BJ (cell line): ENCODE results near the gene ADAM29. TPM values are rescaled to one million over a fixed set of nuclear protein-coding genes. Genes with fewer than 3 reads are reported as not detected.
"Not testable (repeated sequence)": the region's sequence is repeated elsewhere in the genome, so short reads cannot be mapped to it uniquely, and the experiment has no call there.

Source experiments
- CTCF ChIA-PET: fragments of 350-600 bp; formaldehyde crosslinking; extraction: SDS; loops from one replicate; lab custom pipeline; 2021; ENCODE audit warnings: antibody characterized with exemption, inconsistent platforms; lab: Yijun Ruan, JAX
- POLR2A ChIA-PET: fragments of 300-600 bp; sonication (Branson Sonifier 250); formaldehyde crosslinking; extraction: SDS; loops from one replicate; lab custom pipeline; 2021; ENCODE audit warnings: antibody characterized with exemption; lab: Charles Lee
- DNase-seq: peaks from one replicate; pipeline ENCODE4 v3.0.0-alpha.2; 2011; ENCODE audit warnings: low read depth
- H3K27me3 ChIP-seq: 2 replicates; pipeline ENCODE4 v1.6.0; 2011; ENCODE audit warnings: low read length; ENCODE audit not compliant: control insufficient read depth, insufficient read depth
- H3K36me3 ChIP-seq: 2 replicates; pipeline ENCODE4 v1.5.1; 2011; ENCODE audit warnings: low read length; ENCODE audit not compliant: control insufficient read depth, insufficient read depth
- H3K4me3 ChIP-seq: 2 replicates; pipeline ENCODE4 v1.5.1; 2011; ENCODE audit warnings: low read depth, mild to moderate bottlenecking, control low read depth, low read length
- polyA minus RNA-seq: library from RNA; depleted of rRNA, polyadenylated mRNA; stranded (reverse); fragments of >200 nt; gene quantifications from 2 replicates; pipeline ENCODE4 v1.2.3, GENCODE V29; 2011; rRNA and poly(A)+ RNA removed
- polyA plus RNA-seq: library from polyadenylated mRNA; depleted of rRNA; stranded (reverse); fragments of >200 nt; gene quantifications from 2 replicates; pipeline ENCODE4 v1.2.3, GENCODE V29; 2011; rRNA removed
- TF ChIP-seq, protein P1 (sequence below): IDR thresholded peaks from 2 replicates; pipeline ENCODE4 v1.5.1; 2011; ENCODE audit warnings: low read depth, mild to moderate bottlenecking, control low read depth, inconsistent platforms, low read length, moderate library complexity; ENCODE audit not compliant: insufficient read depth

ADAM29 gene
- polyA plus RNA-seq (not detected in 2 replicates), polyA minus RNA-seq (not detected in 2 replicates)

DNA sequence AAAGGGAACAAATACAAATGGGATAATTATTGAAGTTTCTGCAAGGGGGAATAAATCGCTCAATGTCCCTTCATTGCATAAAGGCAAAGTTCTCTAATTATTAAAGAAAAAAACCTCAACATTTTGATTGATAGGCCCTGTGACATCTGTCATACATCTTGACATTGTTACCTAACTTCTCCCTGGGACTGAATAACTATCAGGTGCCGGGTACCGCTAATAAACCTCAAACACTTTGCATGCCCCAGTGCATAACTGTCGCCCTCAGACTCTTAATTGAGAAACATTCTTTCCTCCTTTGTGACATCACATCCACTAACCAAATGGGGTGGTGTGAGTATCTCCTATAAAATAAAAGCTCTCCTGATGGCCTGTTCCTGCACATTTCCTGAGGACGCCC, at the start of gene ADAM29:
TSS of gene ADAM29 (plus strand) at position 301 of the 400 bp plus-strand sequence. CDS start 57,168 bp downstream, outside the sequence.
- no peaks in the 10 kb centered on the region for H3K27me3 ChIP-seq
- CTCF ChIA-PET = no interaction called here
- no peak within 1 kb of the TSS for H3K4me3 ChIP-seq
- TF ChIP-seq, protein P1, sequence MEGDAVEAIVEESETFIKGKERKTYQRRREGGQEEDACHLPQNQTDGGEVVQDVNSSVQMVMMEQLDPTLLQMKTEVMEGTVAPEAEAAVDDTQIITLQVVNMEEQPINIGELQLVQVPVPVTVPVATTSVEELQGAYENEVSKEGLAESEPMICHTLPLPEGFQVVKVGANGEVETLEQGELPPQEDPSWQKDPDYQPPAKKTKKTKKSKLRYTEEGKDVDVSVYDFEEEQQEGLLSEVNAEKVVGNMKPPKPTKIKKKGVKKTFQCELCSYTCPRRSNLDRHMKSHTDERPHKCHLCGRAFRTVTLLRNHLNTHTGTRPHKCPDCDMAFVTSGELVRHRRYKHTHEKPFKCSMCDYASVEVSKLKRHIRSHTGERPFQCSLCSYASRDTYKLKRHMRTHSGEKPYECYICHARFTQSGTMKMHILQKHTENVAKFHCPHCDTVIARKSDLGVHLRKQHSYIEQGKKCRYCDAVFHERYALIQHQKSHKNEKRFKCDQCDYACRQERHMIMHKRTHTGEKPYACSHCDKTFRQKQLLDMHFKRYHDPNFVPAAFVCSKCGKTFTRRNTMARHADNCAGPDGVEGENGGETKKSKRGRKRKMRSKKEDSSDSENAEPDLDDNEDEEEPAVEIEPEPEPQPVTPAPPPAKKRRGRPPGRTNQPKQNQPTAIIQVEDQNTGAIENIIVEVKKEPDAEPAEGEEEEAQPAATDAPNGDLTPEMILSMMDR = no peak
- no peaks in the 10 kb centered on the region for H3K36me3 ChIP-seq
- no peak for DNase-seq
- POLR2A ChIA-PET = no interaction called here

DNA sequence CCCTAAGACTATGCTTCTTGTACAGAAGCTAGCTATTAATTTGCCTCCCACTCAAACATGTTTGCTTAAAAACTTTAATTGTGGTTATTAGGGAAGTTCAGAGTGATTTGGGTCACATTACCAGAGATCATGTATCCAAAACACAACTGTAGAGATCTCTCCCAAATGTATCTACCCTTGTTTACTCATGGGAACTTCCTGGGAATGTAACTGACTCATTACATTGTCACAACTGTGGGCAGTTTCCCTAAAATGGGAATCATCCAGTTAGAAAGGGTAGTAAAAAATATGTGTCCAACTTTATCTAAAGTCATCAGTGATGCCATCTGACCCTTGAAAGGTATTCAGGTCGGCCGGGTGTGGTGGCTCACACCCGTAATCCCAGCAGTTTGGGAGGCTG, 48.8 kb upstream of the ADAM29 start:
- POLR2A ChIA-PET = no interaction called here
- Histone ChIP-seq H3K4me3 (no peak overlapping the region), H3K27me3 (no peaks in the 10 kb centered on the region), H3K36me3 (no peaks in the 10 kb centered on the region)
- TF ChIP-seq, protein P1 = no peak
- CTCF ChIA-PET = no interaction called here
- DNase-seq = no peak

DNA sequence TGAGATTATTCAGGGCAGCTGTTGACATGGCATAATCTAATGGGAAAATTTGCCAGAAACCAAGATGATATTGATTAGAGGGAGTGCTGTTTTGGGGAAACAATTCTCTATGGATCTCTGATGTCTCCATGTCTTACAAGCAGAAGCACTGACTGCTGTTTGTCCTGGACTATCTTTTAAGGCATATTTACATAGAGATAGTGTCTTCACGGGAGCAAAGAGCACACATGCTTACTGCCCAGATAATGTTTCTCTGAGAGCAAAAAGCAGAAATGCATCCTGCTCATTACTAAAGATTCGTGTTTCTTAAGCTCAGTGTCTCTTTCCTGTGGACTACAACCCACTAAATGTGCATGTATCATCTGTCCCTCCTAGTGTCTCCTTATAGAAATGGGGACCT, 47.8 kb upstream of the ADAM29 start:
- DNase-seq = no peak
- ChIA-PET CTCF (no interaction called here), POLR2A (no interaction called here)
- H3K4me3 ChIP-seq = no peak overlapping the region
- TF ChIP-seq, protein P1 = no peak
- no peaks in the 10 kb centered on the region for H3K36me3 ChIP-seq
- no peaks in the 10 kb centered on the region for H3K27me3 ChIP-seq

DNA sequence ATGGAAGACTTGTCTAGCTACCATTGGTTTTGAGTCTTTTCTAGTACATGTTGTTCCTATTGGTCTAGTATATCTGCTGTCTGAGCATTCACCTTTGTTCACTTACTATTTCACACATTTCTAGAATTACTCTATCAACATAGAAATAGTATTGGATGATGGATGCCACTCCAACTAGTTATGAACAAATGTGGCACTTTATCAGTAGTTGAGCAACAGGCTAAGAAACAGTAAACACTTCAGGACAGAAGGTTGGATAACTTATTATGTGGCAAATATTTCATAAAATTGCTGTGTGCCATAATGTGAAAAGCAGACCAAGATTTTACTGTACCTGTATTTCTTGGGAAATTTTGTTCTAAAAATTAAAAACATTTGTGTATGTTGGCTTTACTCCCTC, 46.8 kb upstream of the ADAM29 start:
- TF ChIP-seq, protein P1 = no peak
- POLR2A ChIA-PET = no interaction called here
- no peak for DNase-seq

DNA sequence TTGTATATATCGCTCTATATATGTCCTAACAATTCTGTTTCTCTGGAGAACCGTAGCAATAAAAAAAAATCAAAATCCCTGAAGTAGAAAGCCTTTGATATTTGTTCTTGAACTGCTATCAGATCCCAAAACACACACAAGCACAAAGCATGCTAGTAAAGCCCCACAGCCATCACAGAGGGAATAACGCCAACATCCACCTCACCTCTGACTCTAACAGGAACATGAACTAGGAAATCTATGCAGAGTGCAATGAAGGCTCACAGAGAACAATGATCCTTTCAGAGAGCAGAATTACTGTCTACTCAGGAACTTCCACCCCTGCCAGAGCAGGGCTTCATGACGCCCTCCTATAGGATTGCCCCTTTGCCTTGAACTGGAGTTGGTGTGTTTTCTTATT, 45.0 kb upstream of the ADAM29 start:
- H3K4me3 ChIP-seq, POLR2A ChIA-PET, DNase-seq, H3K27me3 ChIP-seq, H3K36me3 ChIP-seq, CTCF ChIA-PET: not testable (repeated sequence)

More for the DNA sequence above, 46.8 kb upstream of the ADAM29 start:
- Histone ChIP-seq H3K36me3 (no peaks in the 10 kb centered on the region), H3K4me3 (no peak overlapping the region), H3K27me3 (no peaks in the 10 kb centered on the region)
- CTCF ChIA-PET = no interaction called here

DNA sequence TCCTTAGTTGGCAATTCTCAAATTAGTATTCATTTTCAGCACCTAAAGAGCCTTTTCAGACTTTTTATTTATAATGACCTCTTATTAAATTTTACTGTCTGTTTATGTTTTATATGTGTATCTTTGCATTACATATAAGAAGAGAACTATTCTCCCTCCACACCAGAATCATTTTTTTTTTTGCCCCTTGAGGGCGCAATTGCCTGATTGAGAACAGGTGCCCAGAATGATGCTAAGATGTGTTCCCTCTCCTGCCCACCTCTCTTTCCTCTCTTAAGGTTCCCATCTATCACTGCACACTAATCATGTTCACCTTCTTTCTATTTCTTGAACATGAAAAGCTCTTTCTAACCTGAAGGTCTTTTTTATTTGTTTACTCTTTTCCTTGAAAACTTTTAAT, 44.2 kb upstream of the ADAM29 start:
- POLR2A ChIA-PET = no interaction called here
- TF ChIP-seq, protein P1 = no peak
- no peak for DNase-seq
- H3K36me3 ChIP-seq = no peaks in the 10 kb centered on the region
- no peak overlapping the region for H3K4me3 ChIP-seq
- no peaks in the 10 kb centered on the region for H3K27me3 ChIP-seq
- CTCF ChIA-PET = no interaction called here
